Activated naive CD4-positive, alpha-beta T cell treated with anti-CD3 and anti-CD28 coated beads, Interleukin-2, amount 50 U/mL, for 24 hours (primary cell): ENCODE data around the gene PDE8A.

Source experiments
- H3K27ac Mint-ChIP-seq: one replicate; pipeline ENCODE4 v1.8.0; 2021; ENCODE audit warnings: mild to moderate bottlenecking, mixed read lengths
- H3K27me3 Mint-ChIP-seq: one replicate; pipeline ENCODE4 v1.8.0; 2021; ENCODE audit warnings: mixed read lengths
- H3K36me3 Mint-ChIP-seq: one replicate; pipeline ENCODE4 v1.8.0; 2021; ENCODE audit warnings: mixed read lengths
- H3K4me1 Mint-ChIP-seq: one replicate; pipeline ENCODE4 v1.8.0; 2021; ENCODE audit warnings: mixed read lengths
- H3K4me3 Mint-ChIP-seq: one replicate; pipeline ENCODE4 v1.8.0; 2021; ENCODE audit warnings: mild to moderate bottlenecking, mixed read lengths
- H3K9me3 Mint-ChIP-seq: one replicate; pipeline ENCODE4 v1.8.0; 2021; ENCODE audit warnings: mixed read lengths

Gene PDE8A

DNA sequence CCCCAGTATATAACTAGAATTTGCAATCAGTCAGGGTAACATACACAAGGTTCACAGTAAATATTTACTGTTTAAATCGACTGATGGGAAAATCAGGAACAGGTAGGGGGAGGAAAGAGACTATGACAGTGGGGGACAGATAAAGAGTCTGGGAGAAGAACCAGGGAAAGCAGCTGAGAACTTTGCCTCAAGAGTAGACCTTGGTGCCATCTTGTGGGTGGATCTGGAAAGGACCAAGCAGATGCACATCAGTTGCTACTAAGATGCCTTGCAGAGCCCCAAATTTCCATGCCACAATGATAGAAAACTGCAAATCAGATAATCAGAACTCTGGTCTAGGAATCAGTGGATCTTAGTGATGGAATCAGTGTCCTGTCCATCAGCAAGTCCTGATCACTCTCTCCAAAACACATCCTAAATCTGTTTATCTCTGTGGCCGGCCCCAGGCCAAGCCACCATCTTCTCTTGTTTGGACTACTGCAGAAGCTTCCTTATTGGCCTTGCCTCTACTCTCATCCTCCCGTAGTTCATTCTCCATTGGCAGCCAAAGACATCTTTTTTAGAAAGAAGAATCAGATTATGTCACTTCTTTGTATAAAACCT is 62.7 kb downstream of the PDE8A start:
- peaks cover 33% of the 10 kb centered on the region for H3K4me1 Mint-ChIP-seq
- peaks cover 2% of the 10 kb centered on the region for H3K36me3 Mint-ChIP-seq
- H3K9me3 Mint-ChIP-seq, result no peaks in the 10 kb centered on the region
- no peak overlapping the region for H3K4me3 Mint-ChIP-seq
- H3K27me3 Mint-ChIP-seq, result no peaks in the 10 kb centered on the region
- H3K27ac Mint-ChIP-seq, result no peak overlapping the region

DNA sequence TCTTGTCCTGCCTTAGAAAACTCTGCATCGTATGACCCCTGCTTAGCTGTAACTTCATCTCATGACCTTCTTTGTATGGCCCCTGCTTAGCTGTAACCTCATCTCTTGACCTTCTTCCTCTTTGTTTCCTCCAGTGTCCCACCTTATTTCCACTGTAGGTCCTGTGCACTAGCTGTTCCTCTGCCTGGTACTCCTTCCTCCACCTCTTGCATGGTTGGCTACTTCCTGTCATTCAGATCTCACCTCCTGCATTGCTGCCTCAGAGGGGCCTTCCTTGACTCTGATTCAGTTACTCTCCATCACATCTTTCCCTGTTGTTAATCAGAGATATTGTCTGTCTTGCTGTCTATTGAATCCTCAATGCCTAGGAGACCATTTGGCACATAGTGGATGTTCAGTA is 63.2 kb downstream of the PDE8A start:
- peaks cover 34% of the 10 kb centered on the region for H3K4me1 Mint-ChIP-seq
- no peak overlapping the region for H3K4me3 Mint-ChIP-seq
- no peaks in the 10 kb centered on the region for H3K27me3 Mint-ChIP-seq
- no peaks in the 10 kb centered on the region for H3K9me3 Mint-ChIP-seq
- peaks cover 2% of the 10 kb centered on the region for H3K36me3 Mint-ChIP-seq
- no peak overlapping the region for H3K27ac Mint-ChIP-seq

DNA sequence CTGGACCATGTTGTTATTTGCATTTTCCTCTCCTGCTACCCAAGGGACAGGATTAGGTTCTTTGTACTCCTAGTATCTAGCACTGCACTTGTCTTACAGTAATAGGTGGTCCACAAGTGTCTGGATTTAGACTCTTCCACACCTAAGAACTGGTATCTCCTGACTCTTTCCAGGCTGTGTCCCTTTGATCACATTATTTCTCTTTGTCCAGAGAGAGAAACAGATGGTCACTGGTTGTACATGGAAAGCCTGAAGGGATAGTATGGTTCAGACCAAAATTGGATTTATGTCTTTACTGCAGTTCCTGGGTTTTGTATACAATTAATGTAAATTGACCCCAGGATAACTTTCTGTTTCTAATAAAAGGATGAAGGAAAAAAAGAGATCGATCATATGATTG is 64.0 kb downstream of the PDE8A start:
- Mint-ChIP-seq H3K27ac (no peak overlapping the region), H3K36me3 (peaks cover 2% of the 10 kb centered on the region), H3K27me3 (no peaks in the 10 kb centered on the region), H3K9me3 (no peaks in the 10 kb centered on the region), H3K4me3 (no peak overlapping the region), H3K4me1 (peaks cover 41% of the 10 kb centered on the region)

DNA sequence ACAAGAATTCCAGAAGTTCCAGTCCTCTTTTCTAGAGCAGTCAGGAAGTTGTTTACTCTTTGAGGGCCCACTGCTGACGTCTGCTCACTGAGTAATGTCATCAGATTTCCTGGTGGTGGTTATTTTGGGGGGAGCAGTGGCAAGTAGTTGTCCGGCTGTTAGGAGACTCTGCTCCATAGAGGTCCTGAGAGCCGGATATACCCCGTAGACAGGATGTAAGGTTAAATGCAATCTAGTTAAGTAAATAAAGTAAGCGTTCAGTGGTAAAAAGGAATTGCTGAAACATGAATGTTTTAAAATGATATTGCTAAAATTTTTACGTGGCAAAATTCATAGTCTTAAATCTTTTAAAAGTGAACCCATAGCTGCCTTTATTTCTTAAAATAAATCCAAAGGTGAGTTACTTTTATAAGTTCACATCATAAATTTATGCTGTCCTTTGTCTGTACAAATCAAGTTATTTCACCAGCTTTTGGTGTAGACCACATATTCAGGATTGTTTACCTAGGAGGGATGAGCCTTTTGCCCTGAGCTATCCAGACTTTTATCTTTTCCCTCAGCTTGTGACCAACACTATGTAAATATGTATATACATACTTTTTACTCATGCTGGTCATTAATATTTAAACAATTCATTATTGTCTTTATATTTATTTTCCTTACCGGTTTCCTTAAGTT is 65.8 kb downstream of the PDE8A start:
- no peaks in the 10 kb centered on the region for H3K9me3 Mint-ChIP-seq
- H3K4me1 Mint-ChIP-seq, result peaks cover 46% of the 10 kb centered on the region
- H3K36me3 Mint-ChIP-seq, result peaks cover 2% of the 10 kb centered on the region
- H3K27ac Mint-ChIP-seq, result no peak overlapping the region
- H3K4me3 Mint-ChIP-seq, result no peak overlapping the region
- H3K27me3 Mint-ChIP-seq, result no peaks in the 10 kb centered on the region

DNA sequence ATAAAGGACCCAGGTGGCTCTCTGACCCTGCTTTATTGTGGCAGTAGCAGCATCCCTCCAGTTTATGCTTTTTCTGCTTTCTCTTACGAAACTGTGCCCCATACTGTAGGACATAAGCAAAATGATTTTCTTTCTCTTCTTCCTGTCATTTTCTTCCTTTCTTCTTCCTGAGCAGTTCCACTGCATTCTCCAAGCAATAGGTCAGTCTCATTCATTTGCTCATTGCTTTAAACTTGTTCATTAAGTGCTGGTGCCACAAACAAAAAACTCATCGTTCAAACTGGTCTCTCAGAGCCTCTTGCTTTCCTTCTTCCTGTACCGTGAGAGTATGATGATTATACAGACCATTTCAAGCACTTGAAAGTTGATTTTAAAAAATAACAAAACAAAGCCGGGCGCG is 66.8 kb downstream of the PDE8A start:
- no peak overlapping the region for H3K4me3 Mint-ChIP-seq
- H3K9me3 Mint-ChIP-seq, result no peaks in the 10 kb centered on the region
- no peaks in the 10 kb centered on the region for H3K27me3 Mint-ChIP-seq
- peaks cover 2% of the 10 kb centered on the region for H3K36me3 Mint-ChIP-seq
- H3K4me1 Mint-ChIP-seq, result peaks cover 53% of the 10 kb centered on the region
- H3K27ac Mint-ChIP-seq, result peak overlapping the region; percentile 32

- Mint-ChIP-seq H3K4me3 (no peak overlapping the region), H3K27ac (no peak overlapping the region), H3K36me3 (peaks cover 6% of the 10 kb centered on the region), H3K27me3 (no peaks in the 10 kb centered on the region), H3K4me1 (peaks cover 57% of the 10 kb centered on the region), H3K9me3 (peaks cover 5% of the 10 kb centered on the region)
These were observed 68.1 kb downstream of the PDE8A start for GRCh38 chr15:85049805-85050204.

- Mint-ChIP-seq H3K27me3 (no peaks in the 10 kb centered on the region), H3K27ac (no peak overlapping the region), H3K4me3 (no peak overlapping the region), H3K36me3 (peaks cover 34% of the 10 kb centered on the region), H3K4me1 (peaks cover 56% of the 10 kb centered on the region), H3K9me3 (peaks cover 7% of the 10 kb centered on the region)
These were observed 78.1 kb downstream of the PDE8A start for GRCh38 chr15:85059734-85060133.

- Mint-ChIP-seq H3K4me3 (no peak overlapping the region), H3K9me3 (peaks cover 6% of the 10 kb centered on the region), H3K27me3 (no peaks in the 10 kb centered on the region)
These were observed 80.9 kb downstream of the PDE8A start for GRCh38 chr15:85062560-85062959.

DNA sequence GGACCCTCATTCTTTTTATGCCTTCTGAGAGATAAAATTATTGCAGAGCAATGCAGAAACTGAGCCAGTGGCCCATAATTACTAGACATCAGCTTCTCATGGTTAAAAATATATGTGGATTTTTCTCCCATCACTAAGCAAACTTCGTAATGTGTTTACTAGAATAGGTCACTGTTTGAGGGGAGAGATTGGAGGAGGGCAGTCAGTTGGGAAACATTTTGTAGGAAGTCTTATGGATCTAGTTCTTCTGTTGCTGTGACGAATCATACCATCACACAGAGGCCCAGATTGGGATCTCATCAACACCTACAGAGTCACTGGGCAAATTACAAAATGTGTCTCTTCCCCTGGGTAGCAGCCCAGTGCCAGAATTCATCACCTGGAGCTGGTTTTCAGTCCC is 81.4 kb downstream of the PDE8A start:
- H3K4me1 Mint-ChIP-seq, result peaks cover 44% of the 10 kb centered on the region
- H3K36me3 Mint-ChIP-seq, result peaks cover 20% of the 10 kb centered on the region
- H3K4me3 Mint-ChIP-seq, result no peak overlapping the region
- H3K27ac Mint-ChIP-seq, result no peak overlapping the region
- H3K9me3 Mint-ChIP-seq, result peaks cover 6% of the 10 kb centered on the region
- no peaks in the 10 kb centered on the region for H3K27me3 Mint-ChIP-seq

More at GRCh38 chr15:85062560-85062959, 80.9 kb downstream of the PDE8A start:
- peaks cover 49% of the 10 kb centered on the region for H3K4me1 Mint-ChIP-seq
- H3K27ac Mint-ChIP-seq, result no peak overlapping the region
- H3K36me3 Mint-ChIP-seq, result peaks cover 22% of the 10 kb centered on the region

DNA sequence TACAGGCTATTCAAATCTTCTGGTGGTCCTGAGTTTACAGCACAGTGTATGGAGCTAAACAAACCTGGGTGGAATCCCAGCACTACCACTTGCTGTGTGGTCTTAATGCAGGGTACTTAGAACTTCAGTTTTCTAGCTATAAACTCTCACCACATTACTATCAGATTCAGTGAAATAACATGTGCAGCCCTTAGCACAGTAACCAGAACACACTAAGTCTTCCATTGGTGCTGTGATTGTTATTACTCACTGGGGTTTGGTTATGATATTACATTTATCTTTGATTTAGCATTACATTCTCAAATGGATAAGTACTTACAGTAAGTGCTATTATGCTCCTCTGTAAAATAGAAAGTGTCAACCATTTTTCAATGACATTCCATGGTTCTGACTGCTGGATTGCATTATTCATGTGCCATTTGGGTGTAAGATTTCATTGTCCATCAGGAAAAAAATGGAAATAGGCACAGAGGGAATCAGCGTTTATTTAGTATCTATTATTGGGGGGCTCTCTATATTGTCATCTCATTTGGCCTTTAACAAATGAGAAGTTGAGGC is 81.9 kb downstream of the PDE8A start:
- no peaks in the 10 kb centered on the region for H3K27me3 Mint-ChIP-seq
- peaks cover 38% of the 10 kb centered on the region for H3K4me1 Mint-ChIP-seq
- H3K27ac Mint-ChIP-seq, result no peak overlapping the region
- peaks cover 22% of the 10 kb centered on the region for H3K36me3 Mint-ChIP-seq
- peaks cover 6% of the 10 kb centered on the region for H3K9me3 Mint-ChIP-seq
- H3K4me3 Mint-ChIP-seq, result no peak overlapping the region

DNA sequence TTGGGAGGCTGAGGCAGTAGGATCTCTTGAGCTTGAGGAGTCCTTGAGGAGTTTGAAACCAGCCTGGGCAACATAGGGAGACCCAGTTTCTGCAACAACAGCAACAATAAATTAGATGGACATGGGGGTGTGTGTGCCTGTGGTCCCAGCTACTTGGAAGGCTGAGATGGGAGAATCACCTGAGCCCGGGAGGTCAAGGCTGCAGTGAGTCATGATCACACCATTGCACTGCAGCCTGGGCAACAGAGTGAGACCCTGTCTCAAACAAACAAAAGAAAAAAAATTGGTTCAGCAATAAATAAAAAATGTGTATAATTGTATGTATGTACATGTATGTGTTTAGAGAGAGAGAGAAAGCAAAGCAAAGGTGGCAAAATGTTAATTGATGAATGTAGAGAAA is 83.1 kb downstream of the PDE8A start:
- Mint-ChIP-seq H3K36me3 (peaks cover 16% of the 10 kb centered on the region), H3K9me3 (peaks cover 5% of the 10 kb centered on the region), H3K4me3 (no peak overlapping the region), H3K27ac (no peak overlapping the region), H3K27me3 (no peaks in the 10 kb centered on the region), H3K4me1 (peaks cover 27% of the 10 kb centered on the region)

DNA sequence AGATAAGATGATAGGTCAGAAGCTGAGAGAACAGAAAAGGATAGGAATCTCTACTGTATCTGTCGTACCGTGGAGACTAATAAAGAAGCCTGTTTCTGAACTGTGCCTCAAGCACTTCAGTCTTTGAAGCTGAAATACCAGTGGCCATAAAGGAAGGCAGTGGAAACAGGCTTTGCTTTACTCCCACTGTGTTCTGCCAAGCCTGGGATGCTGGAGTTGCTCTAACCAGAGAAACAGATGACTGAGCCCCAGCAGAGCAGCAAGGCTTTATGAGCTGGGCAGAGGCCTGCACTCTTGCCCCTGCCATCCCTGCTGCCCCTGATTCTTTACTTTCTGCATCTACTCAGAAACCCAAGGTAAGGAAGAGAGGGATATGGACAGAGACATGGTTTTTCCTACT is 89.4 kb downstream of the PDE8A start:
- peaks cover 30% of the 10 kb centered on the region for H3K36me3 Mint-ChIP-seq
- no peaks in the 10 kb centered on the region for H3K27me3 Mint-ChIP-seq
- no peaks in the 10 kb centered on the region for H3K9me3 Mint-ChIP-seq
- H3K27ac Mint-ChIP-seq, result no peak overlapping the region
- H3K4me1 Mint-ChIP-seq, result peaks cover 18% of the 10 kb centered on the region
- H3K4me3 Mint-ChIP-seq, result no peak overlapping the region

- H3K4me3 Mint-ChIP-seq, result no peak overlapping the region
- no peak overlapping the region for H3K27ac Mint-ChIP-seq
- peaks cover 30% of the 10 kb centered on the region for H3K36me3 Mint-ChIP-seq
- H3K27me3 Mint-ChIP-seq, result no peaks in the 10 kb centered on the region
- H3K4me1 Mint-ChIP-seq, result peaks cover 18% of the 10 kb centered on the region
- H3K9me3 Mint-ChIP-seq, result no peaks in the 10 kb centered on the region
These were observed 89.8 kb downstream of the PDE8A start for GRCh38 chr15:85071504-85071903.

GRCh38 chr15:85072917-85073316 is 91.3 kb downstream of the PDE8A start:
- H3K9me3 Mint-ChIP-seq, result no peaks in the 10 kb centered on the region
- no peak overlapping the region for H3K4me3 Mint-ChIP-seq
- H3K27me3 Mint-ChIP-seq, result no peaks in the 10 kb centered on the region
- H3K4me1 Mint-ChIP-seq, result peaks cover 18% of the 10 kb centered on the region
- H3K36me3 Mint-ChIP-seq, result peaks cover 32% of the 10 kb centered on the region
- no peak overlapping the region for H3K27ac Mint-ChIP-seq

GRCh38 chr15:85073556-85074194 is 92.0 kb downstream of the PDE8A start:
- no peaks in the 10 kb centered on the region for H3K27me3 Mint-ChIP-seq
- H3K27ac Mint-ChIP-seq, result peak overlapping the region; percentile 56
- H3K4me1 Mint-ChIP-seq, result peaks cover 18% of the 10 kb centered on the region
- H3K36me3 Mint-ChIP-seq, result peaks cover 29% of the 10 kb centered on the region
- H3K4me3 Mint-ChIP-seq, result no peak overlapping the region
- H3K9me3 Mint-ChIP-seq, result no peaks in the 10 kb centered on the region

GRCh38 chr15:85086855-85087254 is 105.2 kb downstream of the PDE8A start:
- no peak overlapping the region for H3K27ac Mint-ChIP-seq
- H3K4me1 Mint-ChIP-seq, result no peaks in the 10 kb centered on the region
- no peaks in the 10 kb centered on the region for H3K9me3 Mint-ChIP-seq
- H3K4me3 Mint-ChIP-seq, result no peak overlapping the region
- H3K27me3 Mint-ChIP-seq, result no peaks in the 10 kb centered on the region
- H3K36me3 Mint-ChIP-seq, result peaks cover 22% of the 10 kb centered on the region
